Neural progenitor cell (in vitro differentiated cells): ENCODE measurements around the gene ASAH2.

Experiments used
- CTCF ChIP-seq: fragments of 200-600 bp; sonication (generic); IDR thresholded peaks from 2 replicates; pipeline ENCODE4 v1.5.1; 2017; ENCODE audit warnings: antibody characterized with exemption, mild to moderate bottlenecking
- EZH2 ChIP-seq: fragments of 200-600 bp; sonication (generic); IDR thresholded peaks from 2 replicates; pipeline ENCODE4 v1.6.1; 2017; ENCODE audit warnings: antibody characterized with exemption, mild to moderate bottlenecking, moderate library complexity

GRCh38 chr10:50291261-50291850, 40.0 kb upstream of the ASAH2 start:
- TF ChIP-seq EZH2 (no peak), CTCF (peak; percentile 32)
